ENCODE results near the gene DRC3.
A peak's percentile ranks its signal among the peaks of the same experiment; 100 is the strongest.

Gene DRC3

GRCh38 chr17:18025241-18025944 lies 52.7 kb downstream of the DRC3 start:
- peak; percentile 80 for DNase-seq (ENCODE audit: low spot score)

- DNase-seq (ENCODE audit: low spot score) = peak; percentile 87
These were observed 53.5 kb downstream of the DRC3 start for GRCh38 chr17:18025945-18026776.

- no peak for DNase-seq (ENCODE audit: low spot score)
These were observed 54.6 kb downstream of the DRC3 start for GRCh38 chr17:18027280-18027679.

- DNase-seq (ENCODE audit: low spot score) = no peak
These were observed 55.7 kb downstream of the DRC3 start for GRCh38 chr17:18028114-18028951.

- DNase-seq (ENCODE audit: low spot score) = no peak
These were observed 56.4 kb downstream of the DRC3 start for GRCh38 chr17:18028952-18029540.

- no peak for DNase-seq (ENCODE audit: low spot score)
These were observed 59.3 kb downstream of the DRC3 start for GRCh38 chr17:18031955-18032354.

GRCh38 chr17:18033442-18034099 lies 60.9 kb downstream of the DRC3 start:
- DNase-seq (ENCODE audit: low spot score) = peak; percentile 80

- no peak for DNase-seq (ENCODE audit: low spot score)
These were observed 63.0 kb downstream of the DRC3 start for GRCh38 chr17:18035704-18036103.

- no peak for DNase-seq (ENCODE audit: low spot score)
These were observed 64.8 kb downstream of the DRC3 start for GRCh38 chr17:18037486-18037885.

- no peak for DNase-seq (ENCODE audit: low spot score)
These were observed 65.6 kb downstream of the DRC3 start for GRCh38 chr17:18038149-18038850.

GRCh38 chr17:18038861-18039534 lies 66.3 kb downstream of the DRC3 start, which contains the start of the genes ATPAF2 and GID4:
TSS of gene ATPAF2 (minus strand) at chr17:18039168. CDS start at chr17:18039013, 155 bp downstream.
TSS of gene GID4 (plus strand) at chr17:18039408. CDS start at chr17:18039465, 57 bp downstream.
- peak; percentile 99 for DNase-seq (ENCODE audit: low spot score)

- DNase-seq (ENCODE audit: low spot score) = peak; percentile 21
These were observed 67.0 kb downstream of the DRC3 start for GRCh38 chr17:18039535-18040260.

- DNase-seq (ENCODE audit: low spot score) = no peak
These were observed 67.7 kb downstream of the DRC3 start for GRCh38 chr17:18040261-18040858.

- peak; percentile 84 for DNase-seq (ENCODE audit: low spot score)
These were observed 69.1 kb downstream of the DRC3 start for GRCh38 chr17:18041776-18042175.

GRCh38 chr17:18042983-18043382 lies 70.3 kb downstream of the DRC3 start:
- DNase-seq (ENCODE audit: low spot score) = no peak

- no peak for DNase-seq (ENCODE audit: low spot score)
These were observed 70.8 kb downstream of the DRC3 start for GRCh38 chr17:18043491-18043890.

- DNase-seq (ENCODE audit: low spot score) = no peak
These were observed 71.9 kb downstream of the DRC3 start for GRCh38 chr17:18044609-18045008.

- DNase-seq (ENCODE audit: low spot score) = no peak
These were observed 73.2 kb downstream of the DRC3 start for GRCh38 chr17:18045691-18046350.

Measured in AG08395 (cell line).